Eye (tissue), 1 donor: ENCODE measurements around the gene PLD3.
A peak's percentile ranks its signal among the peaks of the same experiment; 100 is the strongest.
"Not testable (repeated sequence)": the region's sequence is repeated elsewhere in the genome, so short reads cannot be mapped to it uniquely, and the experiment has no call there.

Experiments
- DNase-seq: peaks from one replicate; pipeline ENCODE4 v3.0.0-alpha.2; 2015

PLD3 gene

DNA sequence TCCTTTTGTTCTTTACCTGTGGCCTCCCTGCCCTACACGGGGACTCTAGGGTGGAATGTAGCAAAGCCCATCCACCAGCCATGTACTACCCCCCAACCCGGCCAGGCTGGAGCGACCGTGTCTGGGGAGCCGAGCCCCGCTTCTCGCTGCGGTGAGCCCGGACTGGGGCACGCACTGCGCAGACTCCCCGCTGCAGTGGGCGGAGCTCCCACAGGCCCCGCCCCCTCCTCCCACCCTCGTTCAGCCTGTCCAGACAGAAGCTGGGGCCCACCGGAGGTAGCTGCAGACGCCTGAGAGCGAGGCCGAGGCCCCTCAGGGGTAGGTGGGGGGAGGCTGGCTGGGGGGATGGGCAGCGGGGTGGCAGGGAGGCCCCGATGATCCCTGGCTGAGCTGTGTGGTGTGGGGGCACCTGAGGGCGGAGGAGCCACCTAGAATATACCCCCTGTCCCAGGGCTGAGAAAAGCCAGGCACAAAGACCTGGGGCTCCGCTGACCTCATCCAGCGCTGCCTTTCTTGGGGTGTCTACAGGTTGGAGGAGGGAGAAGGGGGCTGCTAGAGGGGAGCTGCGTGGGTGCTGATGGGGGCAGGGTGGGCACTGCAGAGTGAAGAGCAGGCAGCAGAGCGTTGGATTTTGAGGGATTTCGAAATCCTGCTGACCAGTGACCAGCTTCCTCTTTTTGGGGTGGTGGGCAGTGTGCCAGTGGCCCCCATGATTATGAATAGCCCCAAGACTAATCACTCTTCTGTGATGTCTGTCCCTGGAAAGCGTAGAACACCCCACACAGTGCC lies 17.3 kb downstream of the PLD3 start:
- peak; percentile 97 for DNase-seq

DNA sequence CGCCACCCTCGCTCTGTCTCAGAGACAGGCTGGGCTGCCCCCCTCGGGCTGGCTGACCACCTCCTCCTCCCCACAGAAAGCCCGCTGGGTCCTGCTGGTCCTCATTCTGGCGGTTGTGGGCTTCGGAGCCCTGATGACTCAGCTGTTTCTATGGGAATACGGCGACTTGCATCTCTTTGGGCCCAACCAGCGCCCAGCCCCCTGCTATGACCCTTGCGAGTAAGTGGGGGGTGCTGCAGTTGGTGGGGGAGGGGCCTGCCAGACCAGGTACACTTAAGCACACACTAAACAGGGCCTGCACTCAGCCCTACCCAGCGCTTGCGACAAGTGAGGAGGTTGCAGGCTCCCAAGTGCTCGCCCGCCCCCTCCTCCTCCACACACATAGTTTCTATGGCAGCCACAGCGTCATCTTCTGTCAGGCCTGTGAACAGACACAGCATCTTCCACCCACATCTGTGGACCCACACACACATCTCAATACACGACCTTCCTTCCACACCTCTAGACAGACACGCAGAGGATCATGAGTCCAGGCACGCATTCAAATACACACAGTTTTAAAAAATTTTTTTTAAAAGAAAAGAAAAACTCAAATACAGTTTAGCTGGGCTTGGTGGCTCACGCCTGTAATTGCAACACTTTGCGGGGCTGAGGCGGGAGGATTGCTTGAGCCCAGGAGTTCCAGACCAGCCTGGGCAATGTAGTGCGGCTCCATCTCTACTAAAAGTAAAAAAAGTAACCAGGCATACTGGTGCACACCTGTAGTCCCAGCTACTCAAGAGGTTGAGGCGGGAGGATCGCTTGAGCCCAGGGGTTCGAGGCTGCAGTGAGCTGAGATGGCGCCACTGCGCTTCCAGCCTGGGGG lies 18.4 kb downstream of the PLD3 start:
- peak; percentile 91 for DNase-seq

DNA sequence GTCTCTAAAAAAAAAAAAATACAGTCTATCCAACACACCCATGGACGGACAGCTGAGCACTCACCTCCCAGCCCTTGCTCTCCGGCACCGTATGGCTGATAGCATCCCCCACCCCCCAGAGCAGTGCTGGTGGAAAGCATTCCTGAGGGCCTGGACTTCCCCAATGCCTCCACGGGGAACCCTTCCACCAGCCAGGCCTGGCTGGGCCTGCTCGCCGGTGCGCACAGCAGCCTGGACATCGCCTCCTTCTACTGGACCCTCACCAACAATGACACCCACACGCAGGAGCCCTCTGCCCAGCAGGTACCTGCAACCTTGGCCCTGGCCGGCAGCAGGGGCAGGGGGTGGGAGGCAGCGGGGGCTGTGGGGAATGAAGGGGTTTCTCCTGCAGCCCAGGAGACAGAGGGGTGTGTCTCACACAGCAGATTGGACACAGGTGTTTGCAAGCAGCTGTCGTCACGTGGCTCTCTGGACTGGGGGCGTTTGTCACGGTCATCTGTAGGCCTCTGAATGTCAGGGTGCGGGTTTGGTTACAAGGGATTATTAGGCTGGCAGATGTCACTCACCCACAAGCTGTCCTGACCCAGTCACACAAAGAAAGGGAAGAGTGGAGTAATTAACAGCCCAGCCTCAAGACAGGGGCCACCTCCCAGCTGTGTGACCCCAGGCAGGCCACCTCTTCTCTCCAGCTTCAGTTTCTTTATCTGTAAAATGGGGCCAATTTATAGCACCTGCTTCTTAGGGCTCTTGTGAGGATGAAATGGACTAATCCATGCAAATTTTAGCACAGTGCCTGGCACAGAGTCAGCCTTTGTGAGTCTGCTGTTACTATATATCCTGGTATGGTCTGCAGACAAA lies 19.3 kb downstream of the PLD3 start:
- DNase-seq: peak; percentile 38

DNA sequence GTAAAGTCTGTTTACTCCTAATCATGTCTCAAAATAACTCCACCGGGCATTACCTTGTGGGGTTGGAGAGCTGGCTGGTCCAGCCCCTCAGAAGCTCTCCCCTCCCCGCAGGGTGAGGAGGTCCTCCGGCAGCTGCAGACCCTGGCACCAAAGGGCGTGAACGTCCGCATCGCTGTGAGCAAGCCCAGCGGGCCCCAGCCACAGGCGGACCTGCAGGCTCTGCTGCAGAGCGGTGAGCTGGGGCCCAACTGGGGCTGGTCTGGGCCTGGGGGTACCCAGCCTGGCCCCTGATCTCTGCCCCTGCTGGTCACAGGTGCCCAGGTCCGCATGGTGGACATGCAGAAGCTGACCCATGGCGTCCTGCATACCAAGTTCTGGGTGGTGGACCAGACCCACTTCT lies 21.3 kb downstream of the PLD3 start:
- no peak for DNase-seq

DNA sequence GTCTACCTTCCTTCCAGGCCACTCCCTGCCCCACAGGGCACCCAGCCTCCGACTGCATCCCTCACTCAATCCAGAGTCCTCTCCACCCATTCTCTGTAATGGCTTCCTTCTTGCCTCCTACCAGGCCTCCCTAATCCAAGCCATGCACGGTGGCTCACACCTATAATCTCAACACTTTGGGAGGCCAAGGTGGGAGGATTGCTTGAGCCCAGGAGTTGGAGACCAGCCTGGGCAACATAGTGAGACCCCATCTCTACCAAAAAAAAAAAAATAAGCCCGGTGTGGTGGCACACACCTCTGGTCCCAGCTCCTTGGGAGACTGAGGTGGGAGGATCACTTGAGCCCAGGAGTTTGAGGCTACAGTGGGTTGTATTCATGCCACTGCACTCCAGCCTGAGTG lies 21.8 kb downstream of the PLD3 start:
- DNase-seq: not testable (repeated sequence)

DNA sequence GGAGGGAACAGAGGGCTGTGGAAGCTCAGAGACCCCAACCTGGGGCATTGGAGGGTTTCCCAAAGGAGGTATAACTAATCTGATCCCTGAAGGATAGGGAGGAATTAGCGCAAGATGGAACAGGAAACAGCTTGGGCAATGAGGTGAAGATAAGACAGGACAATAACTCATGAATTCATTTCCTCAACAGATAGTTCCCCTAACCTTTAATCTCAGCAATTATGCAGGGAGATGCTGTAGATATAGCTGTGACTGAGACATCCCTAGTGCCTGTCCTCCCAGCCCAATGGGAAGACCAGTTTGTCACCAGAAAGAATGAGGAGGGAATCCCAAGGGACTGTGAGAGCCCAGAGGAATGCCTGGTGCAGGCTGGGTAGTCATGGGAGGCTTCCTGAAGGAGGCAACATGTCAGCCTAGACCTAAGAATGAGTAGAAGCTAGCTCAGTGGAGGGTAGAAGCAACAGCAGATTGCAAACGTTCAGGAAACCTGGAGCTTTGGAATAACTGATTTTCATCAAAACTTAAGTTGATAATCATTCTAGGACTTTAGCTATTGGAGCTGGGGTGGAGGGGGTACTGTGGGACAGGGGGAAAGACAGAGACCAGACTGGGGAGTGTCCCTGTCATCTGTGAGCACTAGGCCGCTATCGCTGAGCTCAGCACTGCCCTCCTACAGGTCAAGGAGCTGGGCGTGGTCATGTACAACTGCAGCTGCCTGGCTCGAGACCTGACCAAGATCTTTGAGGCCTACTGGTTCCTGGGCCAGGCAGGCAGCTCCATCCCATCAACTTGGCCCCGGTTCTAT lies 22.7 kb downstream of the PLD3 start:
- no peak for DNase-seq

DNA sequence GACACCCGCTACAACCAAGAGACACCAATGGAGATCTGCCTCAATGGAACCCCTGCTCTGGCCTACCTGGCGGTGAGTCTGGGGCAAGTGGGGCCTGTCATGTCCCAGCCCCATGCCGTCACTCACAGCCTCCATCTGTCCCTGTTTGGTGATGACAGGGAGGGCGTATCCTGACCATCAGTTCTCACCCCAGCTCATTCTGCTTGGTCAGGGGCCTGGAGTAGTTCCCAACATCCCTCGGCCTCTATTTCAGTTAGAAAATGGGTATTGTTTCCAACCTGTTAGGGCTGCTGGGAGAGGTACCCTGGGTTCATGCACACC lies 23.3 kb downstream of the PLD3 start:
- DNase-seq: no peak

DNA sequence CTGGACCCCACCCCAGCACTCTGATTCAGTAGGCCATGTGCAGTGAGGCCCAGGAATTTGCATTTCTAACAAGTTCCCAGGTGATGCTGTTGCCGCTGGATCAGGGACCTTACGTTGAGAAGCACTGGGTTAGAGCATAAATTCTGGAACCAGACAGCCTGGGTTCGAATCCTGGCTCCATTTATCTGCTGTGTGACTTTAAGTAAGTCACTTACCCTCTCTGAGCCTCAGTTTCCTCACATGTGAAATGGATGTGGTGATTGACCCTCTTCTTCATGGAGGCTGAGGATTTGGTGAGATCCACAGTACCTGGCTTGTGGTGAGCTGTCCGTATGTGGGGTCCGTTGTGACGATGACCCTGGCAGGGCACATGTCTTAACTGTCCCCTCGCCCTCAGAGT lies 25.6 kb downstream of the PLD3 start:
- no peak for DNase-seq

DNA sequence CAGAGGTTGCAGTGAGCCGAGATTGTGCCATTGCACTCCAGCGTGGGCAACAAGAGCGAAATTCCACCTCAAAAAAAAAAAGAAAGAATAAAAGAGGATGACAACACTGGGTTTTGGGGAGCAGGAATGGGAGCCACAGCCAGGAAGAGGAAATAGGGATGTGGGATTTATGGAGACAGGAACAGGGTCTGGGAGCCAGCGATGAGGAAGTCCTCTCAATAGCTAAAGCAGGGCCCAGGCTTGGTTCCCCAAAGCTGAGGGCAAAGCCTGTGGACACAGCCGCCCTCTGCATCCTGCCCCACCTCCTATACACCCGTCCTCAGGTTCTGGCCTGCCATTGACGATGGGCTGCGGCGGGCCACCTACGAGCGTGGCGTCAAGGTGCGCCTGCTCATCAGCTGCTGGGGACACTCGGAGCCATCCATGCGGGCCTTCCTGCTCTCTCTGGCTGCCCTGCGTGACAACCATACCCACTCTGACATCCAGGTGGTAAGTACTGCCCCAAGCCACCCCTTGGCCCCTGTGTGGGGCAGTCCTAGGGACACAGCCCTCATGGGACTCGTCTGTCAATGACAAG lies 27.9 kb downstream of the PLD3 start:
- DNase-seq: no peak

DNA sequence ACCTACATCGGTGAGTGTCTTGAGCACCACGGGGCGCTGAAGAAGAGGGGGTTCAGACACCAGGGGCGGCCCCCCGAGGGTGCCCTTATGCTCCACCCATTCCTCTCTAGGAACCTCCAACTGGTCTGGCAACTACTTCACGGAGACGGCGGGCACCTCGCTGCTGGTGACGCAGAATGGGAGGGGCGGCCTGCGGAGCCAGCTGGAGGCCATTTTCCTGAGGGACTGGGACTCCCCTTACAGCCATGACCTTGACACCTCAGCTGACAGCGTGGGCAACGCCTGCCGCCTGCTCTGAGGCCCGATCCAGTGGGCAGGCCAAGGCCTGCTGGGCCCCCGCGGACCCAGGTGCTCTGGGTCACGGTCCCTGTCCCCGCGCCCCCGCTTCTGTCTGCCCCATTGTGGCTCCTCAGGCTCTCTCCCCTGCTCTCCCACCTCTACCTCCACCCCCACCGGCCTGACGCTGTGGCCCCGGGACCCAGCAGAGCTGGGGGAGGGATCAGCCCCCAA lies 29.4 kb downstream of the PLD3 start:
- no peak for DNase-seq

DNA sequence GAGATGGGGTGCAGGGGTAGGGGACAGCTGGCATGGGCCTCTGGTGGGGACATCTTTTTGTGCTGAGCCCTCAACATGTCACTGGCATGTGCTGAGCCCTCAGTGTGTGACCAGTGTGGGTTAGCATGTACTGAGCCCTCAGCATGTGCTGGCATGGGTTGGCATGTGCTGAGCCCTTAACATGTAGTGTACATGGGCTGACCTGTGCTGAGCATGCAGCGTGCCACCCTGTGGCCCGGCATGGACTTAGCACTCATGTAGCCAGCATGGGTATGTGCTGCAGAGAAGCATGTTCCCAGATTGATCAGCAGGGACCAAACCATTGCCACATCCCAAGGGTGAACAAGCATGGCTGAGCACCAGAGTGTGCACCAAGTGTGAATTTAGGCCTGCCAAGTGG lies 30.0 kb downstream of the PLD3 start:
- no peak for DNase-seq

DNA sequence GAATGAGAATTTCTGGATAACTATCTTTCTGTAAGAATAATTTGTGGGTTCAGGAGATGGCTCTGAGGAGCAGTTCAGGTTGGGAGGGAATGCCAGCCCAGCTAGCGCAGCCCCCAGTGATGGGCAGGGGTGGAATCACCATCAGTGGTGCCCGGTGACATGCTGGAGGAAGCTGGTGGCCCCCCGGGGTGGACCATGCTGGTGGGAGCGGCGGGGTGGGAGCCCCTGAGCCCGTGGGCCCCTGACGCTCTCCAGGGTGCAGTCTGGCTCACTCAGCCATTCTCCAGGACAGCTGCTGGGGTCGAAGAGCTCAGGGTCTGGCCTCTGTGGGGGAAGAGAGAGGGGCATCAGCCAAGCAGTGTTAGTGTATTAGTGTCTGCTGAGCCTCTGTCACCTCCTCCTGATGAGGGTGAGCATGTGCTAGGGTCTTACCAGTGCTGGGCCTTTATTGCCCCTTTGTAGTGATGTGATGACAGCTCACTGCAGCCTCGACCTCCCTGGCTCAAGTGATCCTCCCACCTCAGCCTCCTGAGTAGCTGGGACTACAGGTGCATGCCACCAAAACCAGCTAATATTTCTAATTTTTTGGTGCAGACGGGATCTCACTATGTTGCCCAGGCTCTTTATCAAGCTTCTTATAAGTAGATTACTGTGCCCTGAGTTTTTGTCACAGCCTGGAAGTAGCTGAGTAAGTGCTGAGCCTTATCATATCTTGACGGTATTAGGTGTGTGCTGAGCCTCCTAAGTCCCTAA lies 31.1 kb downstream of the PLD3 start:
- no peak for DNase-seq

DNA sequence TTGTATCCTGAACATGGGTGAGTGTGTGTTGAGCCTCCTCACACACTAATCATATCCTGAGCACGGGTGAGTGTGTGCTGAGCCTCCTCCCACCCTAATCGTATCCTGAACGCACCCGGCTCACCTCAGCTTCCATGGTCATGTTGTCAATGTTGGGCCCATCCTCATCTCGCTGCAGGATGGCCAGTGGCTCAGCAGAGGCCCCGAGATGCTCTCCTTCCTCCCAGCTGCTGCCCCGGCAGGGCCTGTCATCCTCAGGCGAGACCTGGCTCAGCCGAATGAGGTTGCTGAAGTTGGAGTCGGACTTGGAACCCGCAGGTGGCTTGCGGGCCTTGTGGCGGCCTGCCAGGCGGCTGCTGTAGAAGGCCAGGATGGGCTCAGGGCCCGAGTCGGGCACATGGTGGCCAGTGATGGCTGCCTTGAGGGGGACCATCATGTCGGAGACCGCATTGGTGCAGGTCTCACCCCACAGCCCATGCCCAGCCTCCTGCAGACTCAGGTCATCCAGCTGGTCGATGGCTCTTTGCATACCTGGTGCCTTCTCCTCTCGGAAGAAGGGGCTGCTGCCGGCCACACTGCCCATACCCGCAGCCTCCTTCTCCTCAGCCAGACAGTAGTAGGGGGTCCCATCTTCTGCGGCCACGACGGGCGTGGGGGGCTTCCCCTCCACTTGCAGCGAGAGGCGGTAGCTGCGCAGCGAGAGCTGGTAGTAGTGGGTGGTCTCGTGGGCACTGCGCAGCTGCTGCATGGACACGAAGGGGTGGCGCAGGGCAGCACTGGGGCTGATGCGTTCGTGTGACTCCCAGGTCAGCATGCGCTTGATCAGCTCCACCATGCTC lies 31.9 kb downstream of the PLD3 start:
- no peak for DNase-seq

DNA sequence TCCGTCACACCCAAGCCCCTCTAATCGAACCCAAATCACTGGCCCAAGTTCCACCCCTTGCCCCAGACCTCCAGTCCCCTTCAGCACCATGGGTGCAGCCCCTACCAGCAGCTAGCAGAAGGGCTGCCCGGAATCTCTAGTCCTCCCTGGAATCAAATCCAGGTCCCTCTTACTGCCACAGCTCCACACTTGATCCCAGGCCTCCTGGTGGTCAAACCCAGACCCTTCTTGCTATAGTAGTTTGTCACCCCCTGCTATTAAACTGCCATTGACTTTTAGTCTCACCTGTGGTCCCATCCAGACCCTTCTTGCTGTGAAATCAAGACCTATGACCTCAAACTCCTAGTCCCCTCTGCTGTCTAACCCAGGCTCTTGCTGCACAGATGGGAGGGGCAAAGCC lies 32.8 kb downstream of the PLD3 start:
- no peak for DNase-seq

DNA sequence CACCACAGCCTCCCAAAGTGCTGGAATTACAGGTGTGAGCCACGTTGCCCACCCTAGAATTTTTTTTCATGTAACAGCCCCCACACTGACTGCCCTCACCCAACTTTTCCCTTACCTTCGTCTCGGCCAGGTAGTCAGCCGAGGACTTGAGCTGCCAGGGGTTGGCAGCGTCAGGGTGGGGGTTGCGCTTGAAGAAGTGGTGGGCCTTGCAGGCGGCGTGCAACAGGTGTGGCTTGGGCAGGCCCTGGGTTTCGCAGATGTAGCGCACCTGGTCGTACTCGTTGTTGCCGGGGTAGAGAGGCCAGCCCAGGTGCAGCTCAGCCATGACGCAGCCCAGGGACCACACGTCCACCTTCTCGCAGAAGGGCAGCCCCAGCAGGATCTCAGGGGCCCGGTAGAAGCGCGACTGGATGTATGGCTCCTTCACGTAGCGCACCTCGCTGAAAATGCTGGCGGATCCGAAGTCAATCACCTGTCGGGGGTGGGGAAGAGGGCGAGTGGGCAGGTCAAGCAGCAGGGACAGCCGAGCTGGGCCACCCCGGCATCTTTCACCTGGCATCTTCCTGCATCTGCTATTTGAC lies 35.3 kb downstream of the PLD3 start:
- no peak for DNase-seq

DNA sequence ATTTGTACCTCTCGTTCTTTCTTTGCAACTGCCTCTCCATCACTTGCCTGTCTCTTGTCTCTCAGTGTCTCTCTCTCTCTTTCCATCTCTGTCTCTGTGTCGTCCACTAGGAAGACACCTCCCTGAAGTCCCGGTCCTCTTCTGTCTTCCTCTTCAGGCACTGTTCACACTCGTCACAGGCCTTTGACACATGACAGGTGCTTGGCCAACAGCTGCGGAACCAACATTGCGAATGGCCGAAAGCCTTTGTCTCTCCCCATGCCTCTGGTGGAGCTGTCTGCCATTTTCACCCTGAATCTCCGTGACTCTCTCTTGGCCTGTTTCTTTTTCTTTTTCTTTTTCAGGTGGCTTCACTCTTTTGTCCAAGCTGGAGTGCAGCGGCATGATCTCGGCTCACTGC lies 38.7 kb downstream of the PLD3 start:
- no peak for DNase-seq

DNA sequence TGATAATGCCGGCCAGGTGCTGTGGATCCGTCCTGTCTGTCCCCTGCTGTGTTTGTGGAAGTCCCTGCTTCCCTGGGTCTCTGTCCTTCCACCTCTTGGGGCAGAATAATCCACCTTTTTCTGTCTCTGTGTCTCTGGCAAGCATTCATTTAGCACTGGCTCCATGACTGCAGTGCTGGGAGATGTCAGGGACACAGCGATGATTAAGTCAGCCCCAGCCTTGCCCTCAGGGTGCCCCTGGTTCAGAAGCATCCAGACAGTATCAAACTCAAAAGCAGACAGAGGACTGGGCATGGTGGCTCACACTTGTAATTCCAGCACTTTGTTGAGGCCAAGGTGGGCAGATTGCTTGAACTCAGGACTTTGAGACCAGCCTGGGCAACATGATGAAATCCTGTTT lies 40.0 kb downstream of the PLD3 start:
- no peak for DNase-seq

DNA sequence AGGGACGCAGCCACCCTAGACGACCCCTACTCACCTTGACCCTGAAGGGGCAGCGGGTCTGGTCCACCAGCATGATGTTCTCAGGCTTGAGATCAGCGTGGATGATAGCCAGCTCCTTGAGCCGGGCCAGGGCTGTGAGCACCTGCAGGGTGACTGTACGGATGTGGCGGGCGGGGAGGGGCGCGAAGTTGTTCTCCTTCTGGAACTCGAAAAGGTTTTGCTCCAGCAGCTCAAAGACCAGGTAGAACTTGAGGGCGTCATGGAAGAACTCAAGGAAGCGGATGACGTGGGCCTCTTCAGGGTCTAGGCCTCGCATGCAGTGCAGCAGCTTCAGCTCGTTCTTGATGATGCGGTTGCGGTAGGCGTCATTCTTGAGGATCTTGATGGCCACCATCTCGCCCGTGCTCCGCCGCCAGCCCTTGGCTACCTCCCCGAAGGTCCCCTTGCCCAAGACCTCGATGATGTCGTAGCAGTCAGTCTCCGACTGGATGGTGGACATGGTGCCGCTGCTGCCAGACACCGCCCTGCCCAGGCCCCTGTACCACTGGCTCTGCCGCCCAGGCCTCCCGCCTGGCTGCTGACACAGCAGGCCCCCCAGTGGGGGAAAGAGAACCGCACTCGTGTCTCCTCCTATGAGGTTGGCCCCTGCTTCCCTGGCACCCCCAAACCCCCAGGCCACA lies 41.0 kb downstream of the PLD3 start:
- DNase-seq: no peak

DNA sequence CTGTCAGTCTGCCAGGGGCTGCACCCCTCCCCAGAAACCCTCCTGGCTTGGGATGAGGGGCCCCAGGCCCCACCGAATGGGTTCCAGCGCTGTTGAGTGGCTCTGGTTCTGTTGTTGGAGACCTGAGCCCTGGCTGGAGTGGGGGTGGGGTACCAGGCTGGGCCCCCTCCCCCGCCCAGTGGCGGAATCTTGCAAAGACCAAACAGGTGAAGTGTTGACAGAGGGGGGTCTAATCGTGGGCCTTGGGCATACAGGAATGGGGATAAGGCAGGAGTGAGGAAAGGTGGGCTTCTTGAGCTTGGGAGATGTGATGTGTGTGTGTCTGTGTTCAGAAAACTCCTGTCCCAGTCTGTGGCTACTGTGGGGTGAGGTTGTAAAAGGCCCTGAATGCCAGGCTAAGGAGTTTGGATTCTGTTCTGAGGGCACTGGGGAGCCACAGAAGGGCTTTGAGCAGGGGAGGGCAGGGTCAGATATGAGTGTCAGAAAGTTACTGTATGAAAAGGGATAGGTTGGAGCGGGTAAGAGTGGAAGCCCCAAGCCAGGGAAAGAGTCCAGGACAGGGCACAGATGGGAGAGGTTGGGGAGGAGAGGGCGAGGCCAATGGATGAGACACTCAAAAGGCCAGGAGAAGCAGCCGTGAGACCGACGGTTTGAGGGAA lies 41.7 kb downstream of the PLD3 start, which contains the start of gene HIPK4:
Gene HIPK4, minus strand, starts transcription at position 98 of the 659 bp plus-strand sequence. CDS start 279 bp downstream, outside the sequence.
- DNase-seq: no peak
